ENCODE measurements around the gene CHST11.

The CHST11 gene

GRCh38 chr12:104588047-104588920 lies 131.5 kb downstream of the CHST11 start:
- DNase-seq: no peak

GRCh38 chr12:104588921-104589590 lies 132.3 kb downstream of the CHST11 start:
- DNase-seq: no peak

- peak; percentile 62 for DNase-seq
These were observed 133.3 kb downstream of the CHST11 start for GRCh38 chr12:104590022-104590421.

- DNase-seq: no peak
These were observed 134.6 kb downstream of the CHST11 start for GRCh38 chr12:104591257-104591885.

DNA sequence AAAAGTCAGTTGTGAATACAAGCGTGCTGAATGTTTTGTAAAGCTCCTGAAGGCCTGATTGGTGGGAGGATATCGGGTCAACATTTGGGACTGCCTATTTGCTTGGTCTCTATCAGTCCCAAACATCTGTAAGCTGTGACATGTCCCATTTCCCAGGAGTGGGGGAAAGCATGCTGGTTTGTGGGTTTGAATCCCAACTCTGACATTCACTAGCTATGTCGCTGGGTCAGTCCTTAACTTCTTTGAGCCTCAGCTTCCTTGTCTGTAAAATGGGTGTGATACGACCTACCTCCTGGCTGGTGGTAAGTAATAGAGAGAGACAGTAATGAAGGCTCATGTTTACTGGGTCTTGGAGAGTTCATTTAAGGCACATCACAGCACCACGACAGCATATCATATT lies 136.7 kb downstream of the CHST11 start:
- no peak for DNase-seq

- DNase-seq: no peak
These were observed 139.5 kb downstream of the CHST11 start for GRCh38 chr12:104596134-104596799.

DNA sequence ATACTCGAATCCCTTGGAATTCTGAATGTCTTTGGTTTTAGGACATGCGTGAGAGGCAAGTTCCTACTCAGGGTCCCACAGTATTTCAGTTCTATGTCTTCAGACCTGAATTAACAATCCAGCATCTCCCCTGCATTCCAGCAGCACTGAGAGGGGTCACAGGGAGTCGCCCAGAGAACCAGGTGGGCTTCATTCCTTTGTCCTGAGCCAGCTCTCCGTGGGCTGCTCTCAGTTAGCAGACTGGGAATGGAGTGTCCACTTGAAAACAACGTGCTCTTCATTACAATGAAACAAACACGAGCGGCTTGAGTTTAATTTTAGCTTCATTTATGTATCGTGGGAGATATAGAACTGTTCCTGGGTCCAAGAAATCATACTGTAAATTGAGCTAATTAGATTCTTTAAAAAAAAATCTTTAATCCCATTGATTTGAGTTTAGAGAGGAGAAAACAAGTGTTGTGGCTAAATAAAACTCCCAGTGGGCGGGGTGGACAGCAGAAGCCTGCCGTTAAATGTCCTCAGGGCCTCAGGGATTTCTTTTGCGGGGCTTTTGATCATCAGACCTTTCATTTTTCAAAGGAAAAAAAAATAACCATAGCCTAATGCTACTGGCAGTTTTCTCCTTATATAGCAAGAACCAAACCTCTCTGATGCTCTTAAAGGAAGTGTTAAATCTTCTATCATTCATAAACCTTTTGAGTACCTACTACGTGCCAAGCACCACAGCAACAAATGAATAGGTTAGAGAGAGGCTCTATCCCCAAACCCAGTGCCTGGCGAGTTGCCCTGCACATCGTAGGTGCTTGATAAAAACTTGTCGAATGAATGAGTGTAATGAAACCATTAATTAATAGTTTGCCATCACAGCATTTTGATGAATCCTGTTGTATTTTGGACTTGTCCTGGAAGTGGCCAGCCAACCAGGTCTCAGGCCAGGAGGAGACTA lies 140.4 kb downstream of the CHST11 start:
- no peak for DNase-seq

DNA sequence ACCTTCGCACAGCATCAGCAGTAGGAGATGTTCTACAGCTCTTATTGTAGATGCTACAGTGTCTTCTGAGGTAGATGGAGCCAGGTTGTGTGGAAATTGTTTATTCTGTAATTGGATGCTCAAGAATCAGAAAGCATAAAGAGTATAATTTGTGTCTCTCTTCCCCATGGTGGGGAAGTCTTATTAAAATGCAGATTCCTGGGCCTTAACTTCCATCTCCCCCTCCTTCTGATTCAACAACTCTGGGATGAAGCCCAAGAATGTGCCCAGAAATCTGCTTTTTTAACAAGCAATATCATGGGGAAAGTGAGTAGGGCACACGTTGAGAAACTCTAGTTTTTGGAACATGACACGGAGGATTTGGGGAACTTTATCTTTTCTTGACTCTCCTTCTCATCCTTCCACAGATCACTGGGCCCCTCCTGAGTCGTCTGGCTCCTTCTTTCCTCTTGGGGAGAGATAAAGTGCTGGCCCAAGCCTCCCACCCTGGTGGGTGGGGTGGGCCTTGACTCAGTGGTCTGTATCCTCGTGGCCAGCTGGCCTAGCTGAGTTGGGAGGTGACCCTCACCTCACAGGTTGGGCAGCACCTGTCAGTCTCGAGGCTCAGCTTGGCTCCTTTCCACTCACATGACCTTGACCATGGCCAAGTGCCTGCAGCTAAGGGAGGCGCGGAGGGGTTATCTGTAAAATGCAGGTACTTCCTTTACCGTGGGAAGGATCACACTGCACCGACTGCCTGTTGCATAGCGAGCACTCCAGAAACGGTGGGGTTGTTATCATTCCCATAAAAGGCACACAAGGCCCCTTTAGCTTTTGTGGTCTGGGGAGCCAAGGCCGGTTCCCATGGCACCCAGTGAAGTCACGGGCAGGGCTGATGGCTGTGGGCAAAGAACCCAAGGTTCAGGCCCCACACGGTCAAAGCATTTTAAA lies 141.9 kb downstream of the CHST11 start:
- no peak for DNase-seq

GRCh38 chr12:104599272-104600035 lies 142.7 kb downstream of the CHST11 start:
- DNase-seq: no peak

DNA sequence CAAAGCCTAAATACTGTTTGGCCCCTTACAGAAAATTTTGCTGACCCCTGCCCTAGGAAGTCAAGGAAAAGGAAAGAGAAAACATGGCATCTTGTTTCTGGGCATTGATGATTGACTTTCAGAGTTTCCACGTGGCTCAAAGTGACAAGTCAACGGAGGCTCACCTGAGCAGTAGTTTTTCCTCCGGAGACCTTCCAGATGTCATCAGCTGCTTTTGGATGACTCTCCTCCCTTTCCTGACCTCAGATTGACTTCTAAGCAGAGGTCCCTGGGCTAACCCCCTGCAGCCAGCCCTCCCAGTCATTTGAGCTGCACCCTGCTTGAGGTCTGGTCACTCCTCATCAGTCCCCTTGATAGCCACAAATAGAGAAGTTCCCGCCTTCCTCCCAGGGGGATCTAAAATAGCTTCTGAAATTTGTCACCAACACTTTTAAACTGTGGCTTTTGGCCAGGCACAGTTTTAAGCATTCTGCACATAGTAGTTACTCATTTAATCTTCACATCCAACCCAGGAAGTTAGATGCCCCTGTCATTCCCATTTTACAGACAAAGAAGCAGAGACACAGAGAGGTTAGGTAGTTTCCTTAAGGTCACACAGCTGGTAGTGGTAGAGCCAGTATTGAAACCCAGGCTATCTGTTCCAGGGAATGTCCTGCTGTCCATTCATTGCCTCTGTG lies 143.4 kb downstream of the CHST11 start:
- DNase-seq: no peak

DNA sequence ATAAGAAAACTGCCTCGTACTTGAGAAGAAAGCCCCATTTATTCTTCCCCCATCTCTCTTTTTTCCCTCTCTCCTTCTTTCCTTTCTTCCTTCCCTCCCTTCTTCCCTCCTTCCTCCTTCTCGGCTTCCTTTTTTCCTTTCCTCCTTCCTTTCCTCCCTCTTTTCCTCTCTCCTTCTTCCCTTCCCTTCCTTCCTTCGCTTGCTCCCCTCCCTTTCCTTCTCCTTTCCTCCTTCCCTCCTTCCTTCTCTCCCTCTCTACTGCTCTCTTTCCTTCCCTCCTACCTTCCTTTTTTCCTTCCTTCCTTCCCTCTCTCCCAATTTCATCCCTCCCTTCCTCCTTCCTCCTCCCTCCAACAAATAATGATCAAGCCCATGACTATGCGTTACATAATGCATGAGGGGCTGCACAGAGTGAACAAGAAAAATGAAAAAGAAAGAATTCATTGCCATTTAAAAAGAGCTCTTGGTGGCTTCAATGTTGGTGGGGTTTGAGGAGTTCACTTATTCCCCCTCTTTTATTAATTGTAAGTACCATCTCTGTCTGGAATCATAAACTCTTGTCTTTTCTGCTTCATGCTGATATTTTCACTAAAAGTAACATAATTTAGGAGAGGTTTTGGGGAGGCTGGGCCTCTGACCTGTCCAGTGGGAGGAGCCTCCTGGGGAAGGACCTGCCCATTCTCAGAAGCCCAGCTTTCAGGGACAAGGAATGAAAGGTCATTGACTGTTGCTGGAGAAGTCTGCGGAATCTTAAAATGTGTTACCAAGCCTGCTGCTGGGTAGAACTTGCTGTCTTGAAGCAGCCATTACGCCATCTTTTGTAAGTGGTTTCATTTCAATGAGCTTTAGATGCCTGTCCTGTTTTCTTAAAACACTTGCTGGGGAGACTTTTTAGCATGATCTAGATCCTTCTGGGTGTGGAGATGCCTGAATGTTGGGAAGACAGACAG lies 144.3 kb downstream of the CHST11 start:
- no peak for DNase-seq

DNA sequence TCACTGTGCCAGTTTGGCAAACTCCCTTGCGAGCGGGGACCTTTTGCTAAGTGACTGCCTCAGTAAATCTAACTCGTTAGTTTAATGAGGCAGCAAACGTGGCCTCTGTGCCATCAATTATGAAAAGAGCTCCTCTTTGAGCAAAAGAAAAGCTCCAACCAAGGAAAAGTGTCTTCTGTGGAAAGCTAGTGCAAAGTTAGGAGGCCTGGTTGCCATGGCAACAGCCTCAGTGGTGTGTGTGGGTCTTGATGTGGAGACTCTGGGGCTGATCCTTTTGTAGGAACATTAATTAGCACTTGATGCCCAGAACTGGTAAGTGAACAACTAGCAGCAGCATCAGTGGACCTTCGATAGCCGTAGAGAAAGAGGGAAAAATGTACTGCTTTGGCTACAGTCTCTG lies 145.7 kb downstream of the CHST11 start:
- peak; percentile 40 for DNase-seq

- no peak for DNase-seq
These were observed 146.1 kb downstream of the CHST11 start for GRCh38 chr12:104602896-104603295.

DNA sequence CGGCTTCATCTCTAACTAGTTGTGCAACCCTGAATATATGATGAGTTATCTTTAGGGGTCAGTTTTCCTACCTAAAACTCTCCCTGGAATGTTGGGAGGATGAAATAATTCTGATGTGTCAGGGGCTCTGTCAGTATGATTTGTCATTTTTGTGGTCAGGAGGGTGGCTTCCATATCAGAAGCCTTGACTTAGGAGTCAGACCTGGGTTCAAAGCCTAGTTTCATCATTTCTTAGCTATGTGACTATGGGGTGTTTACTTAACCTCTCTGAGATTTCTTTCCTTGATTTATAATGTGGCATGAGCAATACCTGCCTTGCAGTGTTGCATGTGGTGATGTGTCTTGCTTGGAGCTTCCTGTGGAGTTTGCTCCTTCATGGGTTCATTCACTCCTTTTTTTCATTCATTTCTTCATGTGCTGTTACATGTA lies 146.8 kb downstream of the CHST11 start:
- no peak for DNase-seq

DNA sequence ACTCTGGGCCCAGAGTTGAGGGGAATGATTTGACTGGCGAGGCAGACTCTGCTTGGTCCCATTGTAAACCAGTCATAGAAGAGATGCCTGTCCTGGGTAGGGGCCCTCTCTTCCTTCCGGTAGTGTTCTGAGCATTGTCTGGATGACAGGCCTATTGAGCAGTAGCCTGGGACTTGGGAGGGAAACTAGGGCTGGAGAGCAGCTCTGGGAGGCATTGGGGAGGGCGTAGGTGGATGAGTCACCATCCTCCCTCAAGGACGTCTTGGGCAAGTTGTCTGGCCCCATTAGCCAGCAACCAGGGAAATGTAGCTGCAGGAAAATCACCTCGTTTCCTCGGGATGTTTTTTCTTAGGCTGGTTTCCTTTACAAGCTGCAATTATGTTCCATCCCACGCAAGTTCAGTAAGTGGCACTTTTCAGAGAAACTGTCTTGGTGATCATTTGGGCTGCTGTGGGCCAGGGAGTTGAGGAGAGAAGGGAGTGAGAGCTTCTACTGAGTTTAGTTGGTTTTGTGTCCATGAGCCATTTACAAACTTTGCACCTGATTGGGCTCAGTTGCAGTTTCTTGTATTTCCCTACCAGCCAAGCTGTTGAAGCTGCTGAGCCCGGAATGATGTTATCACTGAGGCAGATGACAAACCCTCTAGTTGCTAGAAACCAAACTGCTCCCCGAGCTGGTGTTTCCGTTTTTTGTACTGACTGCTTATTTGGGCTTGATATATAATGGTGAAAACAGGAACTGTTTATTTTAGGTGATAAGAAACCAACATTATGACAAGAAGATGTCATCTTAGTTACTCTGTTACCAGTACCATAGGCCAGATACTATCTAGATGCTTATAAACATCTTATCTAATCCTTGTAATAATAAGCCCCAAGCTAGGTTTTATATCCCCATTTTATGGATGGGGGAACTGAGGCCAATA lies 147.6 kb downstream of the CHST11 start:
- no peak for DNase-seq

- no peak for DNase-seq
These were observed 148.4 kb downstream of the CHST11 start for GRCh38 chr12:104604995-104605675.

GRCh38 chr12:104605685-104606084 lies 148.9 kb downstream of the CHST11 start:
- DNase-seq: no peak
